Dendritic cell treated with granulocyte-macrophage colony-stimulating factor and Interleukin-4, amounts not matched to agents 40 ng/mL and 50 ng/mL, for 4 days (primary cell): ENCODE data around the gene RAB19.

ENCODE experiments used
- H3K27ac Mint-ChIP-seq: one replicate; pipeline ENCODE4 v1.8.0; 2022; ENCODE audit warnings: mild to moderate bottlenecking, mixed read lengths
- H3K27me3 Mint-ChIP-seq: one replicate; pipeline ENCODE4 v1.8.0; 2022; ENCODE audit warnings: mild to moderate bottlenecking, mixed read lengths
- H3K36me3 Mint-ChIP-seq: one replicate; pipeline ENCODE4 v1.8.0; 2022; ENCODE audit warnings: low read depth, mixed read lengths
- H3K4me1 Mint-ChIP-seq: one replicate; pipeline ENCODE4 v1.8.0; 2022; ENCODE audit warnings: low read depth, mixed read lengths
- H3K4me3 Mint-ChIP-seq: one replicate; pipeline ENCODE4 v1.8.0; 2022; ENCODE audit warnings: mild to moderate bottlenecking, moderate library complexity, mixed read lengths
- H3K9me3 Mint-ChIP-seq: one replicate; pipeline ENCODE4 v1.8.0; 2022; ENCODE audit warnings: mixed read lengths
- intact Hi-C: fragments of 100-400 bp; cut with micrococcal nuclease; formaldehyde crosslinking; loops from one replicate; pipeline ENCODE4 v1.15.0; 2022

Gene RAB19, protein sequence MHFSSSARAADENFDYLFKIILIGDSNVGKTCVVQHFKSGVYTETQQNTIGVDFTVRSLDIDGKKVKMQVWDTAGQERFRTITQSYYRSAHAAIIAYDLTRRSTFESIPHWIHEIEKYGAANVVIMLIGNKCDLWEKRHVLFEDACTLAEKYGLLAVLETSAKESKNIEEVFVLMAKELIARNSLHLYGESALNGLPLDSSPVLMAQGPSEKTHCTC

GRCh38 chr7:140403878-140404564 lies at the start of gene RAB19:
Gene RAB19 (plus strand): TSS chr7:140404058. CDS start chr7:140407647, 3,589 bp downstream.
- Mint-ChIP-seq H3K9me3 (no peaks in the 10 kb centered on the region), H3K27me3 (peaks cover 47% of the 10 kb centered on the region), H3K4me1 (peaks cover 12% of the 10 kb centered on the region), H3K36me3 (no peaks in the 10 kb centered on the region), H3K4me3 (peak within 1 kb of the TSS; percentile 65), H3K27ac (peak within 1 kb of the TSS; percentile 25)
- intact Hi-C loops = no loop called here

DNA sequence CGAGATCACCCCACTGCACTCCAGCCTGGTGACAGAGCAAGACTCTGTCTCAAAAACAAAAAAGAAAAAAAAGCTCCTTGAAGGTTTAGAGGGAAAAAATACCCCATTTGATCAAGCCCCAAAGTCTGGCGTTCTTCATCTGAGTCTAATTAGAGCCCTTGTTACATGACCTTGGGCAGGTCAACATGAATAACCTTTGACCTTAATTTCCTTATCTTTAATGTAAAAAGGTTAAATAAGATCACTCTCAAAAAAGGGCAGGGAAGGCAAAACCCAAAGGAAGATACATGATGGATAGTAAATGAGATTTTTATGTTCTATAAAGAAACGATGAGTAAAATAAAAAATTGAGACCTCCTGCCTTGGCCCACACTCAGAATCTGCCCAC lies 45.8 kb upstream of the RAB19 start:
- Mint-ChIP-seq H3K27ac (no peak overlapping the region), H3K36me3 (peaks cover 61% of the 10 kb centered on the region), H3K9me3 (no peaks in the 10 kb centered on the region), H3K4me3 (no peak overlapping the region), H3K27me3 (peaks cover 4% of the 10 kb centered on the region), H3K4me1 (peaks cover 24% of the 10 kb centered on the region)
- intact Hi-C loops = no loop called here

DNA sequence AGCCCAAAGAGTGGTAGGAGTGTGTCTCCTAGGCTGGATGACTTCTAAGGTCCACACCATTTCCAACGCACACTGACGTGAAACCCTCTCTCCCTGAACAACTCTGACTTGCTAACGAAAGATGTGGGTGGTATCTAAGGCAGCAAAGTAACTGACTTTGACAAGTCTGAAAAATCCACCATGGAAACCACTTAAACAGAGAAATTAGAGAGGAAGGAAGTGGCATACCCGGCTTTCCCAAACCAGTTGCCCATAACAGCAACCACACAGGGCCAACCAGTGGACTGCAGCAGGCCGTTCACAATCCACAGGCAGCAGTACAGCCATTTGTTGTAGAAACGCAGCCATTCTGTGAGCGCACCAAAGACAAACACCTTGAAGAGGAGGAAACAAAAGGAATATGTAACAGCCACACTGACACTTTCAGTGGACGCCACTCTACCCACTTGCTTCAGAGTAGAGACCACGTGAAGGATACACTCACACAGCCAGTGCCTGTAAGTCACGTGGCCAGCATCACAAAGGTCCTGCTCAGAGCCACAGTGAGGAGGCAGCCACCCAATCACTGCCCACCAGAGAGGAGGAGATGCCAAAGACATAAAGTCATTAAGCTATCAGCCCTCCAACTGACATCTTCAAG lies 45.3 kb upstream of the RAB19 start:
- peak overlapping the region; percentile 73 for H3K4me3 Mint-ChIP-seq
- peak overlapping the region; percentile 81 for H3K27ac Mint-ChIP-seq
- H3K4me1 Mint-ChIP-seq = peaks cover 24% of the 10 kb centered on the region
- H3K36me3 Mint-ChIP-seq = peaks cover 56% of the 10 kb centered on the region
- intact Hi-C loops = no loop called here
- no peaks in the 10 kb centered on the region for H3K9me3 Mint-ChIP-seq
- H3K27me3 Mint-ChIP-seq = peaks cover 4% of the 10 kb centered on the region

- Mint-ChIP-seq H3K9me3 (no peaks in the 10 kb centered on the region), H3K4me3 (no peak overlapping the region), H3K27ac (no peak overlapping the region), H3K27me3 (peaks cover 4% of the 10 kb centered on the region), H3K36me3 (peaks cover 46% of the 10 kb centered on the region), H3K4me1 (peaks cover 39% of the 10 kb centered on the region)
- intact Hi-C loops = no loop called here
Observed at GRCh38 chr7:140360697-140361229, 43.1 kb upstream of the RAB19 start.

- H3K9me3 Mint-ChIP-seq = no peaks in the 10 kb centered on the region
- peaks cover 20% of the 10 kb centered on the region for H3K4me1 Mint-ChIP-seq
- H3K36me3 Mint-ChIP-seq = peaks cover 50% of the 10 kb centered on the region
- peak overlapping the region; percentile 46 for H3K27ac Mint-ChIP-seq
- intact Hi-C loops = no loop called here
- H3K4me3 Mint-ChIP-seq = no peak overlapping the region
- H3K27me3 Mint-ChIP-seq = peaks cover 4% of the 10 kb centered on the region
Observed at GRCh38 chr7:140364819-140365218, 39.0 kb upstream of the RAB19 start.

DNA sequence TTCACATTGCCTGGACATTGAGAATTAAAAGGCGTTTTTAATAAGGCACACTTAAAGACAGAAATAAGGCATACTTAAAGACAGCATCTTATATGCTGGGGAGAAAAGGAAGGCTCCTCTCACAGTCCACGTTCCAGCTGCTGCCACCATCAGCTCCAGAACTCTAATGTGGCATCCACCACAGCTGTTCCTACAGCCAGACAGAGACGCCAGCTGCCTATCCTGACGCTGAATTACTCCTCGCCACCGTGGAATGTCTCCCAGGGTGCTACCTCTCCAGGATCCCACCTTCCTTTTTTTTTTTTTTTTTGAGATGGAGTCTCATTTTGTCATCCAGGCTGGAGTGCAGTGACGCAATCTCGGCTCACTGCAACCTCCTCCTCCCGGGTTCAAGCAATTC lies 36.3 kb upstream of the RAB19 start:
- Mint-ChIP-seq H3K36me3 (peaks cover 59% of the 10 kb centered on the region), H3K27me3 (no peaks in the 10 kb centered on the region), H3K4me1 (peaks cover 15% of the 10 kb centered on the region), H3K27ac (no peak overlapping the region), H3K4me3 (no peak overlapping the region), H3K9me3 (no peaks in the 10 kb centered on the region)
- intact Hi-C loops = no loop called here

DNA sequence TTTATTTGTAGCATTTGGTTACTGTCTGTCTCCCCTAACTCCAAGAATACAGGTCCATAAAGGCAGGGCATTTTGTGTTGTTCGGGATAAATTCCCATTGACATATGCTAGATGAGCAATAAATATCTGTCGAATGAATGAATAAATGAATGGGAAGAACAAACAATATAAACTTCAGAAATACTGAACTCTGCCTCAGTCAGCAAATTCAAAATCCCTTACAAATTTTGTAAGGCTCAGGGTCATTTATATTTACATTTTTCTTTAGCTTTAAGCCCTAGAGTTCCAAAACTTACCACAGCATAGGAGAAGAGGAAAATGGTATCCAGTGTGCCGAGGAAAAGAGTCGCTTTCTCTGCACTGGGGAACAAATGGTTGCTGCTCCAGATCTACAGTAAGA lies 34.6 kb upstream of the RAB19 start:
- intact Hi-C loops = no loop called here
- H3K27me3 Mint-ChIP-seq = no peaks in the 10 kb centered on the region
- H3K36me3 Mint-ChIP-seq = peaks cover 53% of the 10 kb centered on the region
- no peak overlapping the region for H3K4me3 Mint-ChIP-seq
- H3K9me3 Mint-ChIP-seq = no peaks in the 10 kb centered on the region
- no peak overlapping the region for H3K27ac Mint-ChIP-seq
- H3K4me1 Mint-ChIP-seq = peaks cover 10% of the 10 kb centered on the region

GRCh38 chr7:140375323-140375722 lies 28.5 kb upstream of the RAB19 start:
- H3K4me1 Mint-ChIP-seq = peaks cover 9% of the 10 kb centered on the region
- no peaks in the 10 kb centered on the region for H3K27me3 Mint-ChIP-seq
- H3K4me3 Mint-ChIP-seq = no peak overlapping the region
- H3K9me3 Mint-ChIP-seq = no peaks in the 10 kb centered on the region
- no peak overlapping the region for H3K27ac Mint-ChIP-seq
- H3K36me3 Mint-ChIP-seq = peaks cover 70% of the 10 kb centered on the region
- intact Hi-C loops = no loop called here

DNA sequence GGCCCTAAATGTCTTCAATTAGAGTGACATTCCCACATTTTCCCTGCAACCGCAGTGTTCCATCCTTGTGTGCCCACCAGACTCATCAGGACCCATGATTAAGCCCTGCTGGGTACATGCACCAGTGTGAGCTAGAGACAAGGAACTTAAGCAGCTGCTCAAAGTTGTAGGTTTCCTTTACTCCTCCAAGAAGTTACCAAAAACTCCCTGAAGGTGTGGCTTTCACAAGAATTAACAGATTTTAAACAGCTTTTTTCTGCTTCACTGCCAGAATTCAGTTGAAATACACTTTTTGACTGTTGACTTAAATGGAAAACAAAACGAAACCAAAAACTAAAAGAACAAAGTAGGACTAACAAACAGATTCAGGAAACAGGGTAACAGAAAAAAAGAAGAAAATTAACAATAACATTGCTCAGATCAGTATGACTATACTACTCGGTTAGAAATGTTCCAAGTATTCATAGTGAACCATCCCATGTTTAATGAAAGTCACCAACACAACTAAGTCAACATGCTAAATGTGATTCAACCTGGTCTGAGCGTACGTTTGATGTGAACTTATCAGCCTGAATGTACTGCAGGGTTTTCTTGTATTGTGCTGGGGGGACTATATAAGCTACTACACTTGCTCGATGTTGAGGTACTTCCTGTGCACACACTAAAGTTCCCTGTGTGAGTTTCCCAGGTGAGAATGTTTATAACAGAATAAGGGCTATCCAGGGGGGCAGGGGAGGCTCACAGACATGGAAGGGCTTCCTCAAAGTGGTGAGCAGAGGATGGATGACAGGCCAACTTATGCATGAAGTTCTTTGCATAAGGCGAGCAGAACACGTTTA lies 27.7 kb upstream of the RAB19 start:
- peaks cover 9% of the 10 kb centered on the region for H3K4me1 Mint-ChIP-seq
- H3K36me3 Mint-ChIP-seq = peaks cover 71% of the 10 kb centered on the region
- intact Hi-C loops = no loop called here

DNA sequence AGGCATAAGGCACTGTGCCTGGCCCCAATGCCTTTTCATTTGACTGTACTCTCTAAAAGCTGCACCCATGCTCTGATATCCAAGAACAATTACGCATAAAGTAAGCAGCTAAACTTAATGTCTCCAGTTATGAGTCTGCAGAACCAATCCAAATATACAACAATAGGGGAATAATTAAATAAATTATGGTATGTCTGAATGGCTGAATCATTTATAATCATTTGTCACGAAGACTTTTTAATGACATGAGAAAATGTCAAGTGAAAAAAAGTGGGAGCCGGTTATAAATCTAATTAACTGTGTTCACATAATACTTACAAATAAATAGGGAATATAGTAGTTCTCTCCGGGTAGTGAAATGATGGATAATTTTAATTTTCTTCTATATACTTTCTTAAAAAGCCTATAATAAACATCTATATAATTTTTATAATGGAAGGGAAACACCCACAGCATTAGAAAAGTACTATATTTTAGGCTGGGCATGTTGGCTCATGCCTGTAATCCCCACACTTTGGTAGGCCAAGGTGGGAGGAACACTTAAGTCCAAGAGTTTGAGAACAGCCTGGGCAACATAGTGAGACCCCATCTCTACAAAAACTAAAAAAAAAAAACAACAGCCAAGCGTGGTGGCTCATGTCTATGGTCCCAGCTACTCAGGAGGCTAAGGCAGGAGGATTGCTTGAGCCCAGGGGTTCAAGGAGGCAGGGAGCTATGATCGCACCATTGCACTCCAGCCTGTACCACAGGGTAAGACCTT lies 19.7 kb upstream of the RAB19 start:
- intact Hi-C loops = no loop called here
- H3K36me3 Mint-ChIP-seq = peaks cover 31% of the 10 kb centered on the region
- H3K4me1 Mint-ChIP-seq = peaks cover 12% of the 10 kb centered on the region
- no peaks in the 10 kb centered on the region for H3K9me3 Mint-ChIP-seq
- H3K27me3 Mint-ChIP-seq = no peaks in the 10 kb centered on the region
- no peak overlapping the region for H3K4me3 Mint-ChIP-seq
- H3K27ac Mint-ChIP-seq = no peak overlapping the region

More for the DNA sequence above, 27.7 kb upstream of the RAB19 start:
- H3K27me3 Mint-ChIP-seq = no peaks in the 10 kb centered on the region
- H3K9me3 Mint-ChIP-seq = no peaks in the 10 kb centered on the region
- H3K4me3 Mint-ChIP-seq = peak overlapping the region; percentile 4
- H3K27ac Mint-ChIP-seq = peak overlapping the region; percentile 60

GRCh38 chr7:140384894-140385545 lies 18.8 kb upstream of the RAB19 start:
- intact Hi-C loops = no loop called here
- peaks cover 12% of the 10 kb centered on the region for H3K4me1 Mint-ChIP-seq
- H3K4me3 Mint-ChIP-seq = no peak overlapping the region
- no peaks in the 10 kb centered on the region for H3K27me3 Mint-ChIP-seq
- peaks cover 22% of the 10 kb centered on the region for H3K36me3 Mint-ChIP-seq
- H3K27ac Mint-ChIP-seq = peak overlapping the region; percentile 73
- no peaks in the 10 kb centered on the region for H3K9me3 Mint-ChIP-seq

- no peak overlapping the region for H3K27ac Mint-ChIP-seq
- no peak overlapping the region for H3K4me3 Mint-ChIP-seq
- intact Hi-C loops = no loop called here
- H3K9me3 Mint-ChIP-seq = no peaks in the 10 kb centered on the region
- no peaks in the 10 kb centered on the region for H3K27me3 Mint-ChIP-seq
- H3K4me1 Mint-ChIP-seq = peaks cover 12% of the 10 kb centered on the region
- no peaks in the 10 kb centered on the region for H3K36me3 Mint-ChIP-seq
Observed at GRCh38 chr7:140389445-140389844, 14.4 kb upstream of the RAB19 start.

DNA sequence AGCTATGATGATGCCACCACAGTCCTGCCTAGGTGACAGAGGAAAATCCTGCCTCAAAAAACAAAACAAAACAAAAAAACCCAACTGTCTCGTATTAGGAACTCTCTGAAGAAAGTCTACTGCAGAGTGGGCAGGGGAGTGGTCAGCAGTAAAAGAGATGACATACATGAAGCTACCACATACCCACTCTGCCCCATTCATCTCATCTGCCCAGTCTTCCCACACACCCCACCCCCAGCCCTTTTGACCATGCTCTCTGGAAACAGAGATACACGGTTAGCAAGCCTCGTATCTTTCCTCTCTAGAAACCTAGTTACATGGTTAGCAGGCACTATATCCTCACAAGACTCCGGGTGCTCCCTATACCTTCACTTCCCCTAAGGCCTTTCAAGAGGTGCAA lies 13.8 kb upstream of the RAB19 start:
- no peak overlapping the region for H3K27ac Mint-ChIP-seq
- intact Hi-C loops = no loop called here

More for the DNA sequence above, 13.8 kb upstream of the RAB19 start:
- no peak overlapping the region for H3K4me3 Mint-ChIP-seq
- no peaks in the 10 kb centered on the region for H3K9me3 Mint-ChIP-seq
- H3K4me1 Mint-ChIP-seq = peaks cover 12% of the 10 kb centered on the region
- H3K27me3 Mint-ChIP-seq = no peaks in the 10 kb centered on the region
- no peaks in the 10 kb centered on the region for H3K36me3 Mint-ChIP-seq
